Neuron (in vitro differentiated cells): ENCODE results near the gene OR1N2.
"Not testable (repeated sequence)": the region's sequence is repeated elsewhere in the genome, so short reads cannot be mapped to it uniquely, and the experiment has no call there.

Experiments used
- H2AFZ ChIP-seq: one replicate; pipeline ENCODE4 v1.6.1; 2013; ENCODE audit warnings: low read depth, mild to moderate bottlenecking, inconsistent platforms, low read length, moderate library complexity
- H3K27me3 ChIP-seq: one replicate; pipeline ENCODE4 v1.6.1; 2013; ENCODE audit warnings: low read length; ENCODE audit not compliant: insufficient read depth
- H3K36me3 ChIP-seq: one replicate; pipeline ENCODE4 v1.6.1; 2013; ENCODE audit warnings: low read length; ENCODE audit not compliant: insufficient read depth
- H3K4me1 ChIP-seq: one replicate; pipeline ENCODE4 v1.6.1; 2013; ENCODE audit warnings: low read length; ENCODE audit not compliant: insufficient read depth
- H3K4me3 ChIP-seq: 2 replicates; pipeline ENCODE4 v1.5.1; 2013; ENCODE audit warnings: mild to moderate bottlenecking, low read length, moderate library complexity
- H3K9me3 ChIP-seq: one replicate; pipeline ENCODE4 v1.6.1; 2013; ENCODE audit warnings: low read length

The OR1N2 gene, protein sequence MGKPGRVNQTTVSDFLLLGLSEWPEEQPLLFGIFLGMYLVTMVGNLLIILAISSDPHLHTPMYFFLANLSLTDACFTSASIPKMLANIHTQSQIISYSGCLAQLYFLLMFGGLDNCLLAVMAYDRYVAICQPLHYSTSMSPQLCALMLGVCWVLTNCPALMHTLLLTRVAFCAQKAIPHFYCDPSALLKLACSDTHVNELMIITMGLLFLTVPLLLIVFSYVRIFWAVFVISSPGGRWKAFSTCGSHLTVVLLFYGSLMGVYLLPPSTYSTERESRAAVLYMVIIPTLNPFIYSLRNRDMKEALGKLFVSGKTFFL

DNA sequence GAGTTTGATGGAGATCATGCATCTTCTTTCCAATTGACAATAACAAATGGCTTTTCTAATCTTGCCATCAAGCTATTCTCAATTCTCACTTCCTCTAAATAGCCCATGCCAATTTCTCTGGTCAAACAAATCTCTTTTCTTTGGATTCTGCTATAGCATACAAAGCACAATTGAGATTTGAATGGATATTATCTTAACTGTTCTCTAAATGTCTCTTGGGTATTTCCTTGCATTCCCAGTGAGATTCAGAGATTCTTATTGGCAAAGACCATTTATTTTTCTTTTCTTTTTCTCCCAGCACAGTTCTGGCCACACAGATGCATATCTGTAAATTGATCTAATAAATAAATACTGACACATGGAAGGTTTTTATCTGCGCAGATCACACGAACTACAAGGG, at the start of gene OR1N2:
TSS of gene OR1N2 (plus strand) at position 301 of the 400 bp plus-strand sequence. CDS start 100 bp downstream, outside the sequence.
- Histone ChIP-seq H3K27me3 (peaks cover 7% of the 10 kb centered on the region), H2AFZ (no peak within 1 kb of the TSS), H3K4me1 (no peaks in the 10 kb centered on the region), H3K36me3 (no peaks in the 10 kb centered on the region), H3K9me3 (no peaks in the 10 kb centered on the region), H3K4me3 (no peak within 1 kb of the TSS)

DNA sequence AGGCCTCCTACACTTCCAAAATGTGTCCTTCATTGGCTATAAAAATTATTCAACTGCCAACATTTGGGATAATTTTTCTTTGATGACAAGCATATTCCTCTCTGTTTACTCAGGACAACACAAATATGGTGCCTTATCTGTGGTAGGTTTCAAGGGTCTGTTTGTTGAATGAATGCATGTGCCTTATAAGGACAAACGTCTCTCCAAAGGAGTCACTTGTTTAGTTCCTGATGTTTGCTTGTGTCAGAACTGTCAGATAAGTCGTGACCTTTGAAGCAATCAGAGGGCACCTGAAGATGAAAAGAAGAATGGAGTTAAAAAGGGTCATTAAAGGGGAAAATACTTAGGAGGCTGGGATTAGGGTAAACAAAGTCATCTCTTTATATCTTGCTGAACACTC, 45.9 kb upstream of the OR1N2 start:
- Histone ChIP-seq H3K36me3 (no peaks in the 10 kb centered on the region), H3K4me3 (no peak overlapping the region), H3K4me1 (no peaks in the 10 kb centered on the region), H3K9me3 (no peaks in the 10 kb centered on the region), H3K27me3 (peaks cover 11% of the 10 kb centered on the region), H2AFZ (no peak overlapping the region)

DNA sequence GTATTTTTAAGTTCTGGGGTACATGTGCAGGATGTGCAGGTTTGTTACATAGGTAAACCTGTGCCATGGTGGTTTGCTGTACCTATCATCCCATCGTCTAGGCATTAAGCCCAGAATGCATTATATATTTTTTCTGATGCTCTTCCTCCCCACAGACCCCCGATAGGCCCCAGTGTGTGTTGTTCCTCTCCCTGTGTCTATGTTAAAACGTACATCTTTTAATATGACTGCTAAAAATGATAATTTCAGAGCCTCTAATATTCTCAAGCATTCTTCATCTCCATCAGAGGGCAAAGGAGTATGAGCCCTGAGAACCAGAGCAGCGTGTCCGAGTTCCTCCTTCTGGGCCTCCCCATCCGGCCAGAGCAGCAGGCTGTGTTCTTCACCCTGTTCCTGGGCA, 42.4 kb upstream of the OR1N2 start, which contains the start of gene OR1J2:
TSS of gene OR1J2 (plus strand) at position 301 of the 400 bp plus-strand sequence. CDS start at position 301, 0 bp downstream.
- no peak within 1 kb of the TSS for H2AFZ ChIP-seq
- peaks cover 8% of the 10 kb centered on the region for H3K27me3 ChIP-seq
- no peaks in the 10 kb centered on the region for H3K36me3 ChIP-seq
- H3K9me3 ChIP-seq, result no peaks in the 10 kb centered on the region
- no peaks in the 10 kb centered on the region for H3K4me1 ChIP-seq
- H3K4me3 ChIP-seq, result no peak within 1 kb of the TSS

DNA sequence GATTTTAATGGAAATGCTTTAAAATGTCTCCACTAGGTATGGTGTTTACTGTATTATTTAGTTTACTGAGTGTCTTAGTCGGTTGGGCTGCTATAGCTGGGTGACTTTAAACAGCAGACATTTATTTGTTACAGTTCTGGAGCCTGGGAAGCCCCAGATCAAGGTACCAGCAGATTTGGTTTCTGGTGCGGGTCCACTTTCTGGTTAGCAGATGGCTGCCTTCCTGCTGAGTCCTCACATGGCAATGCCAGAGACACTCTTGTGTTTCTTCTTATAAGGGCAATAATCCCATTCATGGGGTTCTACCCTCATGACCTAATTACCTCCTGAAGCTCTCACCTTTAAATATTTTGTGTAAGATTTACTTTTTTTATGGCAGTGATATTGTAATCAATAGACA, 34.7 kb upstream of the OR1N2 start:
- H3K9me3 ChIP-seq, result no peaks in the 10 kb centered on the region
- no peaks in the 10 kb centered on the region for H3K4me1 ChIP-seq
- H3K36me3 ChIP-seq, result no peaks in the 10 kb centered on the region
- no peak overlapping the region for H2AFZ ChIP-seq
- H3K27me3 ChIP-seq, result peaks cover 2% of the 10 kb centered on the region
- H3K4me3 ChIP-seq, result no peak overlapping the region

DNA sequence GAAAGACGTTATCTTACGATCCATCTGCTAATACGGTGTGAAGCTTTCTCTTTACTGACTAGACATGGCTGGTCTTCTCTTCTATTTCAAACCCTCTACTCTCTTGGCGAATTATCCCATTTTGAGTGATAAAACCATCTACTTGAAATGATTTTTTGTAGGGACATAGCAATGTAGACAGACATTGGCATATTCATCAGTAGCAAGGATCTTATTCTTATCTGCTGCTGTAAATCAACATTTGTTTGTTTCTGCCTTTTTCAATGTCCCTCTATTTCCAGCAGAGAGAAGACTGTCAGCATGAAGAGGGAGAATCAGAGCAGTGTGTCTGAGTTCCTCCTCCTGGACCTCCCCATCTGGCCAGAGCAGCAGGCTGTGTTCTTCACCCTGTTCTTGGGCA, 34.1 kb upstream of the OR1N2 start, which contains the start of gene OR1J4:
TSS of gene OR1J4 (plus strand) at position 301 of the 400 bp plus-strand sequence. CDS start at position 301, 0 bp downstream.
- H3K4me1 ChIP-seq, result no peaks in the 10 kb centered on the region
- no peak within 1 kb of the TSS for H3K4me3 ChIP-seq
- no peaks in the 10 kb centered on the region for H3K36me3 ChIP-seq
- H2AFZ ChIP-seq, result no peak within 1 kb of the TSS
- H3K9me3 ChIP-seq, result no peaks in the 10 kb centered on the region
- H3K27me3 ChIP-seq, result peaks cover 2% of the 10 kb centered on the region

DNA sequence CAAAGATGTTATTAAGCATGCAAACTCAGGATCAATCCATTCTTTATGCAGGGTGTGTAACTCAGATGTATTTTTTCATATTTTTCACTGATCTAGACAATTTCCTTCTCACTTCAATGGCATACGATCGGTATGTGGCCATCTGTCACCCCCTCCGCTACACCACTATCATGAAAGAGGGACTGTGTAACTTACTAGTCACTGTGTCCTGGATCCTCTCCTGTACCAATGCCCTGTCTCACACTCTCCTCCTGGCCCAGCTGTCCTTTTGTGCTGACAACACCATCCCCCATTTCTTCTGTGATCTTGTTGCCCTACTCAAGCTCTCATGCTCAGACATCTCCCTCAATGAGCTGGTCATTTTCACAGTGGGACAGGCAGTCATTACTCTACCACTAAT, 33.5 kb upstream of the OR1N2 start:
- Histone ChIP-seq H3K36me3 (no peaks in the 10 kb centered on the region), H3K9me3 (no peaks in the 10 kb centered on the region), H2AFZ (no peak overlapping the region), H3K4me1 (no peaks in the 10 kb centered on the region), H3K27me3 (peaks cover 2% of the 10 kb centered on the region), H3K4me3 (no peak overlapping the region)

DNA sequence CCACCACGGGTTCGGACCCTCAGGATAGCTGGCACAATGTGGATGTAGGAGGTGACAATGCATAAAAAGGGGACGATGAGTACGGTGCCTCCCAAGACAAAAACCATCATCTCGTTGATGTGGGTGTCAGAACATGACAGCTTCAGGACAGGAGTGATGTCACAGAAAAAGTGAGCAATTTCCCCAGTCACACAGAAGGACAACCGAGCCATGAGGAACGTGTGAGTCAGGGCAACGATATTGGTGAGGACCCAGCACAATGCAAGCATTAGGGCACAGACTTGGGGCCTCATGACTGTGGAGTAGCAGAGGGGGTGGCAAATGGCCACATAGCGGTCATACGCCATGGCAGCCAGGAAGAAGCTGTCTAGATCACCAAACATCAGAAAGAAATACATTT, 26.3 kb upstream of the OR1N2 start:
- Histone ChIP-seq H3K4me1 (no peaks in the 10 kb centered on the region), H3K36me3 (no peaks in the 10 kb centered on the region), H3K9me3 (no peaks in the 10 kb centered on the region), H2AFZ (no peak overlapping the region), H3K4me3 (no peak overlapping the region), H3K27me3 (peaks cover 6% of the 10 kb centered on the region)

DNA sequence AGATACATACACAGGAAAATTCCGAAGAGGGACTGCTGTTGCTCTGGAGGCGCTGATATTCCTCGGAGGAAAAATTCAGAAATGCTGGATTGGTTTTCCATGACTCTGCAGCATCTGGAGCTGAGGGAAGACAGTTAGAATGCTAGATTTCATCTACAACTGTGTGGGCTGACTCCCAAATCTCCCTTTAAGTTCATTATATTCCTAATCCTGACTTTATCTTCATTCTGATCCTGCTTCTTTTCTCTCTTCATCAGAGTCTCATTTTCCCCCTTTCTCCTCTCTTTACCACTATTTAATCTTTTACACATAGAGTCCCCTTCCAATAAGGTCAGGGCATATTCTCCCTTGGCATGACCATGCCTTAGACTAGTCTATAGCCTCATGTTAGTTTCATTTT, 25.7 kb upstream of the OR1N2 start, which contains the start of gene OR1N1:
TSS of gene OR1N1 (minus strand) at position 101 of the 400 bp plus-strand sequence. CDS start at position 101, 0 bp downstream.
- Histone ChIP-seq H3K27me3 (peaks cover 6% of the 10 kb centered on the region), H3K4me3 (no peak within 1 kb of the TSS), H3K4me1 (no peaks in the 10 kb centered on the region)

DNA sequence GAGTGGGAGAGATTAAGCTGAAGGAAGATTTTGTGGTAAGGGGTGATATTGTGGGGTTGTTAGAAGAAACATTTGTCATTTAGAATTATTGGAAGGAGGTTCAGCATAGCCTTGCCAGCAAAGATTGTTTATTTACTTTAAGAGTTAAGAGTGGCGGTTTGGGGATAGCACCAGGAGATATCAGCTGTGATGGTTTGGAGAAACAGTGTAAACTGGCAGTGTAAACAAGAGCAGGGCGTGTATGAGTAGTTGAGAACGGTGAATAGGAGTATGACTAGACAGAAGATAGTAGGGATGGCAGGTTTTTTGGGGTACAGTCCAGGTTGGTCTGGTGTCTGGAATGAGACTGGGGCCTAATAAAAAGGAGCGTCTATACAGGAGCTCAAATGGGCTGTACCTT, 21.8 kb upstream of the OR1N2 start:
- not testable (repeated sequence) for H3K9me3 ChIP-seq, H3K4me1 ChIP-seq, H3K36me3 ChIP-seq, H2AFZ ChIP-seq, H3K27me3 ChIP-seq, H3K4me3 ChIP-seq

More for the DNA sequence above, 25.7 kb upstream of the OR1N2 start, which contains the start of gene OR1N1:
- no peaks in the 10 kb centered on the region for H3K9me3 ChIP-seq
- H3K36me3 ChIP-seq, result no peaks in the 10 kb centered on the region
- H2AFZ ChIP-seq, result no peak within 1 kb of the TSS

DNA sequence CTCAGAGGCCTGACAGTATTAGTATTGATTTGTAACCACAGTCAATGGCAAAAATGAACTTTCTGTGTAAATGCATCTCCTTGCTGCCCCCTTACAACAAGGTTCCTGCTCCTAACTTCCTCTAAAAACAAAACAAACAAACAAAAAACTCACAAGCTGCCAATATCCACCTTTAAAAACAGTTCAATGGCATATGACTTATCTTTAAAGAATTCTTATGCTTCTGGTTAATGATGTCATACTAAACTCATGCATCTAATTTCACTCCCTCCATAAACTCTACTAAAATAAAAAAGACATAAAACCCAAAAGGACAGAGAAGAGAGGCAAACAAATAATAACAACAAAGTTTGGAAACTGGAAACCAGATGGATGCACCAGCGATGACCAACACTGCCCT, 16.8 kb upstream of the OR1N2 start:
- no peak overlapping the region for H2AFZ ChIP-seq
- H3K9me3 ChIP-seq, result no peaks in the 10 kb centered on the region
- no peaks in the 10 kb centered on the region for H3K36me3 ChIP-seq
- no peaks in the 10 kb centered on the region for H3K4me1 ChIP-seq
- no peak overlapping the region for H3K4me3 ChIP-seq
- peaks cover 4% of the 10 kb centered on the region for H3K27me3 ChIP-seq

DNA sequence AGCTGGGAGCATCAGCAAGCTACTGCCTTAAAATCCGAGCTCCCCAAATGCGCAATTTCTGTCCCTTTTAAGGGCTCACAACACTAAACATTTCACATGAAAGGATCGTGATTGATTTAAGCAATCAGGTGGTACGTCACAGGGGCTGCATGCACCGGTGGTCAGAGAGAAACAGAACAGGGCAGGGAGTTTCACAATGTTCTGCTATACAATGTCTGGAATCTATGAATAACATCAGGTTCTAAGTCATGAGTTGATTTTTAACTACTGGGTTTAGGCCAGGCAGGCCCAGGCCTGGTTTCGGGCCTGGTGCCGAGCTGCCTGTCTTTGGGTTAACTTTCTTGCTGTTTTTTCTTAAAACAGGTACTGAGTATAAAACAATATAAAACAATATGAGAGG, 15.8 kb upstream of the OR1N2 start:
- not testable (repeated sequence) for H3K36me3 ChIP-seq, H3K9me3 ChIP-seq, H3K4me1 ChIP-seq, H3K4me3 ChIP-seq, H3K27me3 ChIP-seq, H2AFZ ChIP-seq

DNA sequence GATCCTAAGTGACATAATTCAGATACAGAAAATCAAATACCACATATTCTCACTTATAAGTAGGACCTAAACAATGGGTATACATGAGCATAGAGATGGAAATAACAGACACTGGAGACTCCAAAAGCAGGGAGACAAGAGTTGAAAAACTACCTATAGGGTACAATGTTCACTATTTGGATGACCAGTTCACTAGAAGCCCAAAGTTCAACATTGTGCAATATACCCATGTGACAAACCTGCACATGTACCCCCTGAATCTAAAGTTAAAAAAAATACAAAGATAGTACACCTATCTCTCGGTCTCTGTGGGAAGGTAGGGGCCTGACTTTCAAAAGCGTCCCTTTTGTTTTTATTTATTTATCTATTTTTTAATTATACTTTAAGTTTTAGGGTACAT, 14.2 kb upstream of the OR1N2 start:
- H3K27me3 ChIP-seq, result peaks cover 2% of the 10 kb centered on the region
- no peak overlapping the region for H3K4me3 ChIP-seq
- no peak overlapping the region for H2AFZ ChIP-seq
- no peaks in the 10 kb centered on the region for H3K36me3 ChIP-seq
- no peaks in the 10 kb centered on the region for H3K4me1 ChIP-seq
- H3K9me3 ChIP-seq, result no peaks in the 10 kb centered on the region

DNA sequence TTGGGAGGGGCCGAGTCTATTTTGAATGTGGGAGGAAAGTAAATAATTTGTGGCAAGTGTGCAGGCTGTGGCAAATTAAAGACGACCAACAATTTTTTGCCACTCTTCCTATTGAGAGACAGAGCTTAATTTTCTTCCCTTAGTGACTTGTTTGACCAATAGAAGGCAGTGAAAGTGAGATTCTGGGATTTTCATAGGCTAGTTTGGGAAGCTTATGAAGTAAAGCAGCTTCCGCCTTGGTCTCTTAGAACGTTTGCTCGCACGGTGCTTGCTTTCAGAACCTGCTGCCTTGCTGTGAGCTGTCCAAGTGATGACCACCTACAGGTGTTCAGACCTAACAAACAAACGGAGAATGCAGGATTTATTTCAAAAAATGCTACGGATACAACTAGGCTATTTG, 6.7 kb upstream of the OR1N2 start:
- Histone ChIP-seq H2AFZ (no peak overlapping the region), H3K27me3 (peaks cover 2% of the 10 kb centered on the region), H3K4me3 (no peak overlapping the region), H3K36me3 (no peaks in the 10 kb centered on the region), H3K9me3 (no peaks in the 10 kb centered on the region), H3K4me1 (no peaks in the 10 kb centered on the region)

DNA sequence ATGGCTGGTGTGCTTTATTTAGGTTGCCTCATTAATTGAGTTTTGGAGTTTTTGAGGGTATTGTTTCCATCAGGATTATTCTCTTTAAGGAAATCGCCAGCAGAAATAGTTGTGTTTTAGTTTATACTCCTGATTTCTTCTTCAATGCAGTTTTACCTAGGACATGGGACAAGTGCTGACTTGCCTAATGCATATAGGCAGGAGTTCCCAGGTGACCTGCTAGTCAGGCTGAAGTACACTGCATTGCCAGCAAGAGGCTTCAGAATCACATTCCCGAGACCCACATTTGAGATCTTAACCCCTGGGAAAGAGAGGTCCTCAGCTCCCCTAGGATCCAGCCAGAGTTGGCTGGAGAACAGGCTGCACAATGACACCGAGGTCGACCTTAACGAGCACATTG, 1.5 kb upstream of the OR1N2 start:
- H3K27me3 ChIP-seq, result peaks cover 7% of the 10 kb centered on the region

More for the DNA sequence above, 1.5 kb upstream of the OR1N2 start:
- H3K36me3 ChIP-seq, result no peaks in the 10 kb centered on the region
- no peaks in the 10 kb centered on the region for H3K9me3 ChIP-seq
- H3K4me3 ChIP-seq, result no peak overlapping the region
- H3K4me1 ChIP-seq, result no peaks in the 10 kb centered on the region
- H2AFZ ChIP-seq, result no peak overlapping the region
